ENCODE data around the gene MAP4K1.

The MAP4K1 gene

DNA sequence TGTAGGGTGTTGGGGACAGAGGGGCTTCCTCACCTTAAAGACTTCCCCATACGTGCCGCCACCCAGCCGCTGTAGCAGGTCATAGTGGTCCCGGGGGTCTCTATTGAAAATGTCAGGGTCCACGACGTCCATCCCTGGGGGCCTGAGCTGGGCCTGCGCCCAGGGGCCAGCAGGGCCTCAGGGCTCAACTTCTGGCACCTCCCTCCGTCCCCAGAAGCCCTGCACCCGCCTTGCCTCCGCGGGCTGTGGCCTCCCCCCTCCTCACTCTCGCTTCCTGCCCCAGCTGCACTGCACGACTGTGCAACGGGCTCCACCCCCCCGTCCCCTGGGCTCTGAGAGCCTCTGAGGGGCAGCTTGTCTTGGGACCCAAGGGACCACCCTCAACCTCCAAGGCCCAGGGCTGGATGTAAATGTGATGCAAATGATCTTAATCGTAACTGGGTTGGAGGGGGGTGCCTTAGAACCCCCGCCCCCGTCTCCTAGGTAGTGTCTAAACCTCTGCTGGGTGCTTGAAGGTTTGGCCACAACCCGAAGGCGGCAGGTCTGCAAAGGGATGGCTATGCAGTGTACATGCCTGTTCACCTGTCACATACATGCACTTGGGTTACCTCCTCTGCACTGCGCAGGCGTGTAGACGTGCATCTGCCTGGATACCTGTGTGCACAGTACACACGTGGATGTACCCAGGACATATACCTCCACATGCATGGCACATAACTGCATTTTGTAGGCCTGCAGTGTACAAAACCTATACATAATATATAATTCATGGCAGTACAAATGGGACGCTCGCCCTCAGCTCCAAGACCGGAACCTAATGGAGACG is at the start of gene MAP4K1:
Gene MAP4K1 (minus strand): TSS at position 190 of the 826 bp plus-strand sequence. CDS start 58 bp downstream, at position 132.
- DNase-seq (ENCODE audit: low spot score) = no peak
- POLR2A ChIA-PET (ENCODE audit: low non-redundant PET) = interaction anchor here (1.0 to 1.2 kb wide), 2 partner anchors 8 to 38 kb away, joined by 3 to 6 read pairs; no protein-coding TSS in a partner anchor
- TF ChIP-seq, protein P1, sequence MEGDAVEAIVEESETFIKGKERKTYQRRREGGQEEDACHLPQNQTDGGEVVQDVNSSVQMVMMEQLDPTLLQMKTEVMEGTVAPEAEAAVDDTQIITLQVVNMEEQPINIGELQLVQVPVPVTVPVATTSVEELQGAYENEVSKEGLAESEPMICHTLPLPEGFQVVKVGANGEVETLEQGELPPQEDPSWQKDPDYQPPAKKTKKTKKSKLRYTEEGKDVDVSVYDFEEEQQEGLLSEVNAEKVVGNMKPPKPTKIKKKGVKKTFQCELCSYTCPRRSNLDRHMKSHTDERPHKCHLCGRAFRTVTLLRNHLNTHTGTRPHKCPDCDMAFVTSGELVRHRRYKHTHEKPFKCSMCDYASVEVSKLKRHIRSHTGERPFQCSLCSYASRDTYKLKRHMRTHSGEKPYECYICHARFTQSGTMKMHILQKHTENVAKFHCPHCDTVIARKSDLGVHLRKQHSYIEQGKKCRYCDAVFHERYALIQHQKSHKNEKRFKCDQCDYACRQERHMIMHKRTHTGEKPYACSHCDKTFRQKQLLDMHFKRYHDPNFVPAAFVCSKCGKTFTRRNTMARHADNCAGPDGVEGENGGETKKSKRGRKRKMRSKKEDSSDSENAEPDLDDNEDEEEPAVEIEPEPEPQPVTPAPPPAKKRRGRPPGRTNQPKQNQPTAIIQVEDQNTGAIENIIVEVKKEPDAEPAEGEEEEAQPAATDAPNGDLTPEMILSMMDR (conservative IDR thresholded peaks at IDR 0.05; ENCODE audit: low read depth) = no peak
- peak within 1 kb of the TSS; percentile 89 for H3K27ac ChIP-seq
- CTCF ChIA-PET = interaction anchor here (0.6 kb wide), 1 partner anchor 73 kb away, joined by 3 read pairs; no protein-coding TSS in a partner anchor

DNA sequence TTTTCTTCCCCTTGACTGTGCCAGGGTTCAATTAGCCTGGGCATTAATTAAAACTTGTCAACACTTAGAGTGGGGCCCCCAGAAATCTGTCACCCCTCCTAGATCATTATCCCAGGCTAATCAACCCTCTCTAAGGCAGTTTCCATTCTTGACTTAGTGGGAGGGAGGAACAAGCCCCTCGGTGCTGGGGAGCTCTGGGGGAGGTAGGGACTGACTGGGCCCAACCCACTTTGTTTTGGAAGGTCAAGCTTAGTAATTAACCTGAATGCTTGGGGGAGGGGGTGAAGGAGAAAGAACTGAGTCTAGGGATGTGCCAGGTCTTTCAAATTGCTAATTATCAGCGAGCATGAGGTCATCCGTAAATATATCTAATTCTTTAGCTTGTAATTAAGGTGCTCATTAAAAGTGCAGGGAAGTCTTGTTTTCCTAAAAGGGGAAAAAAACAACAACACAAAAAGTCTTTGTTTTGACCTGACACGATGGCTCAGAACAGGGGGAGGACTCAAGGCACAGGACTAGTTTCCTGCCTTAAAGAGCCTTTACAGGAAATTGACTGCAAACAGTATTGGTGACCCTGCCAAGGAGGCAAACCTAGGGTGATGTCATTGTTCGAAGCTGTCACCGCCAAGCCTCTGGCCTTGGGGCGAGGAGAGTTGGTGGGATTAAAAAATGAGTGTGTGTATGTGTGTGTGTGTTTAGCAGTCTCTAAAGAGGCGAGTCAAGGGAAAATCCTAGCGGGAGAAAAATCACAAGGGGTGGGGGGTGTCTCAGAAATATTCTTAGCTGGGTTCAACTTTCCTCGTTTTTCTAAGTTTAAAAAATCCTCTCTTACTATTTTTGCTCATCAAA is 49.1 kb upstream of the MAP4K1 start:
- TF ChIP-seq, protein P1 (conservative IDR thresholded peaks at IDR 0.05; ENCODE audit: low read depth) = no peak
- ChIA-PET POLR2A (ENCODE audit: low non-redundant PET) (no interaction called here), CTCF (no interaction called here)
- H3K27ac ChIP-seq = peak overlapping the region; percentile 87
- DNase-seq (ENCODE audit: low spot score) = no peak

DNA sequence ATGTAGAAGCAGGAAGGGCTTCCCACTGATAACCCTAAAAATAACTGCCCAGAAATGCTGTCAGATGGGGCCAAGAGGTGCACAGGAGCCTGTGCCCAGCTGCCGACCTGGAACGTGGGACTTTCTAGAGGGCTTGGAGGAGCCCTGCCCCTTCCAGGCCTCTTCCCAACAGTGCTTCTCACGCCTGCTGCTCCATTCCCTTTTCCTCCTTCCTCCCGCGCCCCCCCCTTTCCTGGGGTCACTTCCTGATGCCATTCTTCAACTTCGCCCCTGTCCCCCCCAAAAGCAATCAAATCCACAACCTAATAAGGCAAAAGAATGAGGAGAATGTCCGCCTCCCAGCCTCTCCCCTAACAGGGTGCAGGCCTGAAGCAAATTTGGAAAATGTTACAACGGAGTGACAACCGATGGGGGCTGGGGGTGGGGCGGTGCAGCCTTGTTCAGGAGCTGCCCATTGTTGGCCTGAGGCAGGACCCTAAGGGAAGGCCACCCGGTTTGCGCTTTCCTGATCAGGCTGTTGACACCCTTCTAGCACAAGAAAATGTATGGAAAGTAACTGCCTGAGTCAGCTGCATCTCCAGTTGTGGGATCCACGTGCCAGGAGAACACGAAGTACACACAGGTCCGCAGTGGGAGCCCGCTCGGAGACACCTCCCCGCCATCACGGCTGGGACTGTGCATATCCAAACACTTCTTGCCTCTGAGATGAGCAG is 48.4 kb upstream of the MAP4K1 start:
- POLR2A ChIA-PET (ENCODE audit: low non-redundant PET) = no interaction called here
- TF ChIP-seq, protein P1 (conservative IDR thresholded peaks at IDR 0.05; ENCODE audit: low read depth) = no peak
- CTCF ChIA-PET = no interaction called here
- H3K27ac ChIP-seq = peak overlapping the region; percentile 87
- DNase-seq (ENCODE audit: low spot score) = no peak

DNA sequence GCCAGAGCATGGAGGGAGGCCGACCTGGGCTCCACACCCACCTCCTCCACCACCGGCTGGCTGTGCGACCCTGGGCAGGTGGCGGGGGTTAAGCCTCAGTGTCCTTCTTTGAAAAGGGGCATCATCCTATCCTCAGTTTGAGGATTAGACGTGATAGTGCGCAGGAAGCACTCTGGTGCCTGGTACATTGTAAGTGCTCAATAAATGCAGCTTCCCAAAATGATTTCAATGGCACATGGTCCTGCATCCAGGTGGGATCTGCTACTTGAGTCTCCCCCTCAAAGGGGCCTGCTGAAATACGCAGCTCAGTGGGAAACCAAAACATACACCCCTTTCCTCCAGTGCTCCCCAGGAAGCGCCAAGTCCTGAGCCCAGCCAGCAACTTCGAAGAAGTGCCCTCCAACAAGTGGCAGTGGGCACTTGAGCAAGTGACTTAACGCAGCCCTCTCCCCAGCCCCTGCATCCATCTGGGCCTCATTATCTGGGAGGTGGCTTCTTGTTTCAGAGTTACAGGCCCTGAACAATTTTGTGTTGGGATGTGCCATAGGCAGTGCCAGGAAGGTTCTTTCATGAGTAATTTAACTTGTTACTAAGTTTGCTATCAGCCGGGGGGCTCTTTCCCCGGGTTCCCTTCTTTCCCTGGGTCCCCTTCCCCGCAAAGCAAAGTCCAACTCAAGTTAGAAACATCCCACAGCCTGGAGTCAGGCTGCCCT is 47.6 kb upstream of the MAP4K1 start:
- ChIA-PET CTCF (no interaction called here), POLR2A (ENCODE audit: low non-redundant PET) (no interaction called here)
- peak overlapping the region; percentile 87 for H3K27ac ChIP-seq
- DNase-seq (ENCODE audit: low spot score) = no peak
- TF ChIP-seq, protein P1 (conservative IDR thresholded peaks at IDR 0.05; ENCODE audit: low read depth) = no peak

DNA sequence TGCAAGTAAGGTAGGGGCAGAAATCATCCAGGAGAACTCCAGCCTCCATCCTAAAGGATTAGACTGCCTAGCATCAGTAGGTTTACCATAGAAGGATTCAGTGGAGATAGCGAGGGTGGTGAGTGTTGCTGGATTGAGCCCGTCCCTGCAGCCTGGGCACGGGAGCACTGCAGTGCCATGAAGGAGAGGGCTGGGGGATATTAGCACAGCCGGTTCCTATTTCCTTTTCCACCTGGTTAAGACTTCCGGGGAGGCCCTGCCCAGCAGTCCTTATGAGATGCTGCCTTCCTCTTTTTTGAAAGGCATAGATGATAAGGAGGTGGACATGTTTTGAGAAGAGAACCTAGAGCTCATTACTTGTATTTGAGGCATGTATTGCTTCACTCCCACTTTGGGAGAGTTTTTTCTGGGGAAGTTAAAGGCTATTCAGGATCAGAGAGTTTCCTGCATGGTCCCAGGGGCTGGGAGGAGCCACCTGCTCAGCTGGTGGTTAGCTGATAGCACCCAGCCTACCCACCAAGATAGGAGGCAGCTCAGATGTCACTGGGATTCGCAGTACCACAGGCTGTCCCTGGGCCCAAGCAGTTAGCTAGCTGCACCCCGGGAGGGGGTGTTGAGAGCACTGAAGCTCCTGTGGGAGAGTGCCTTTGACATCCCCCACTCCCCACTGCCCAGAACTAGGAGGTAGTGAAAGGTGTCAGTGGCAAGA is 46.9 kb upstream of the MAP4K1 start:
- no peak for DNase-seq (ENCODE audit: low spot score)
- POLR2A ChIA-PET (ENCODE audit: low non-redundant PET) = interaction anchor here (0.5 kb wide), 1 partner anchor 149 kb away, joined by 7 read pairs; no protein-coding TSS in a partner anchor
- CTCF ChIA-PET = interaction anchor here (0.6 kb wide), 2 partner anchors 25 to 29 kb away, joined by 3 read pairs; no protein-coding TSS in a partner anchor
- TF ChIP-seq, protein P1 (conservative IDR thresholded peaks at IDR 0.05; ENCODE audit: low read depth) = no peak
- peak overlapping the region; percentile 87 for H3K27ac ChIP-seq
